Progenitor cell of endocrine pancreas (in vitro differentiated cells): Measurements from ENCODE around the gene CLASP1. TPM values are rescaled to one million over a fixed set of nuclear protein-coding genes. Genes with fewer than 3 reads are reported as not detected.

Source experiments
- DNase-seq: peaks from one replicate; pipeline ENCODE4 v3.0.0; 2021; ENCODE audit warnings: low spot score; ENCODE audit not compliant: unreplicated experiment
- H3K27ac Mint-ChIP-seq: 2 replicates; pipeline ENCODE4 v1.8.0; 2021; ENCODE audit warnings: mild to moderate bottlenecking, moderate library complexity, mixed read lengths
- H3K27me3 Mint-ChIP-seq: 2 replicates; pipeline ENCODE4 v1.8.0; 2021; ENCODE audit warnings: mixed read lengths
- H3K36me3 Mint-ChIP-seq: 2 replicates; pipeline ENCODE4 v1.8.0; 2022; ENCODE audit warnings: mixed read lengths; ENCODE audit not compliant: insufficient read depth
- H3K4me1 Mint-ChIP-seq: 2 replicates; pipeline ENCODE4 v1.8.0; 2021; ENCODE audit warnings: low read depth, mixed read lengths
- H3K4me3 Mint-ChIP-seq: 2 replicates; pipeline ENCODE4 v1.8.0; 2021; ENCODE audit warnings: low read depth, mild to moderate bottlenecking, moderate library complexity, mixed read lengths
- H3K9me3 Mint-ChIP-seq: 2 replicates; pipeline ENCODE4 v1.8.0; 2021; ENCODE audit warnings: low read depth, mixed read lengths
- CTCF ChIP-seq: fragments of 200-600 bp; sonication (generic); IDR thresholded peaks from one replicate; pipeline ENCODE4 v1.5.0; 2021; ENCODE audit warnings: antibody characterized with exemption, mild to moderate bottlenecking; ENCODE audit not compliant: unreplicated experiment
- total RNA-seq: library from RNA; stranded (reverse); gene quantifications from 2 replicates; pipeline ENCODE4 v1.2.1, GENCODE V29; 2021

The CLASP1 gene
- total RNA-seq, 1 donor from 2014 or later: 102 TPM

DNA sequence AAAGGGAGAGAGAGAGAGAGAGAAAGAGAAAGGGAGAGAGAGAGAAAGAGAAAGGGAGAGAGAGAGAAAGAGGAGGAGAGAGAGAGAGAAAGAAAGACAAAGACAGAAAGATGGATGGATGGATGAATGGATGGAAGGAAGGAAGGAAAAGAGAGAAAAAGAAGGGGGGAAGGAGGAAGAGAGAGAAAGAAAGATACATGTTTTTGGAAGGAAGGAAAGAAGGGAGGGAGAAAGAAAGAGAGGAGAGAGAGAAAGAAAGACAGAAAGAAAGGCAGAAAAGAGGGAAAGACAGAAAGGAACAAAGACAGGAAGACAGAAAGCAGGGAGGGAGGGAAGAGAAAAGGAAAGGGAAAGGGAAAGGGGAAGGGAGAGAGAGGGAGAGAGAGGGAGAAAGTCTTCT, 67.0 kb downstream of the CLASP1 start:
- no peak overlapping the region for H3K4me3 Mint-ChIP-seq
- no peak for TF ChIP-seq CTCF
- peaks cover 3% of the 10 kb centered on the region for H3K36me3 Mint-ChIP-seq
- DNase-seq: no peak
- peaks cover 10% of the 10 kb centered on the region for H3K4me1 Mint-ChIP-seq
- no peaks in the 10 kb centered on the region for H3K9me3 Mint-ChIP-seq
- no peaks in the 10 kb centered on the region for H3K27me3 Mint-ChIP-seq
- H3K27ac Mint-ChIP-seq: peak overlapping the region; percentile 73

DNA sequence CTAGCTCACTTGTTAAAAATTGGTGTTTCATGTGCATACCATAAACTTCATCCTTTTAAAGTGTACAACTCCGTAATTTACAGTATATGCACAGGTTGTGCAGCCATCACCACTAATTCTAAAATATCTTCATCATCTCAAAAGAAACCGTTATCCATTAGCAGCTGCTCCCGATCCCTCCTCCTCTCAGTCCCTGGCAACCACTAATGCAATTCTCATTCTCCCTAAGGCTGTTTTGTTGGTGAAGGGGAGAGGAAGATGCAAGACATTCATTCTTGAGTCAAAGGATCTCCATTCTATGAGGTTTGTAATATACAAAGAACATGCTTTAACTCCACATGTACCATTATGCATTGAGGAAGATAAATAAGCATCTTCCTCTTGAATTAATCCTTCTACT, 70.0 kb downstream of the CLASP1 start:
- Mint-ChIP-seq H3K4me3 (no peak overlapping the region), H3K4me1 (peaks cover 10% of the 10 kb centered on the region), H3K9me3 (no peaks in the 10 kb centered on the region), H3K27me3 (no peaks in the 10 kb centered on the region), H3K36me3 (peaks cover 3% of the 10 kb centered on the region), H3K27ac (no peak overlapping the region)
- no peak for DNase-seq
- TF ChIP-seq CTCF: no peak

DNA sequence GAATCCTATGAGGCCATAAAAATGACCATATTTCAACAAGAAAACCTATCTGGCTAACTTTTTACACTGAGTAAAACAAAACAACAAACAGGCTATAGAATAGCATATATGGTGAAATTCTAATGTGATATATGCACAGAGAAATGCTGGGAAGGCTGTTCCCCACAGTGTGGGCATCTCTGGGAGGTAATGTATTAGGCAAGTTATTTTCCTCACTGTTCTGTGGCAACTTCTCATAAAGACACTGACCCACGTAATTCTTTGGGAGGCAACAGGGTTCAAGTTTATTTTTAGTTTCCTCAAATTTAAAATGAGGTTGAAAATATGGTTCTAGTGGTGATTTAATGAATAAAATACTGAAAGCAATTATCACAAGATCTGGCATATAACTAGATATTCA, 71.9 kb downstream of the CLASP1 start:
- Mint-ChIP-seq H3K9me3 (no peaks in the 10 kb centered on the region), H3K36me3 (peaks cover 4% of the 10 kb centered on the region), H3K27ac (no peak overlapping the region), H3K27me3 (no peaks in the 10 kb centered on the region), H3K4me3 (no peak overlapping the region), H3K4me1 (peaks cover 10% of the 10 kb centered on the region)
- no peak for DNase-seq
- TF ChIP-seq CTCF: no peak

DNA sequence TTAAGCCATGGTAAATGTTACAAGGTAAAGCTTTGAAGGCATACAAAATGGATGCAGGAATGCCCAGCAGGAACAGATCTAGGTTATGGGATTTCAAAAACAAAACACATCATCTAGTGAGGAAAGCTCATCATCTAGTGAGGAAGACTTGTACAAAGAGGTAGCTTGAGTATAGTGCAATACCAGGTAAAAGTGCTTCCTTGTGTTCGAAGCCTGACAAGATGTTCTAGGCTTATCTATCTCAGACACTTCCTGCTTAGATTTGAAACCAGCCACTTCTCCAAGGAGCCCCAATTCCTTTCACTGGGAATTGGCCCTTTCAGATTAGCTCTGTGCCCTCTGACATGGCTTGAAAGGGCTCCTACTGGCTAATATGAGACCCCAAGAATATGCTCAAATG, 73.0 kb downstream of the CLASP1 start:
- H3K9me3 Mint-ChIP-seq: no peaks in the 10 kb centered on the region
- no peaks in the 10 kb centered on the region for H3K27me3 Mint-ChIP-seq
- TF ChIP-seq CTCF: no peak
- no peak overlapping the region for H3K4me3 Mint-ChIP-seq
- H3K27ac Mint-ChIP-seq: peak overlapping the region; percentile 77
- peaks cover 2% of the 10 kb centered on the region for H3K36me3 Mint-ChIP-seq
- no peak for DNase-seq
- H3K4me1 Mint-ChIP-seq: peaks cover 10% of the 10 kb centered on the region

DNA sequence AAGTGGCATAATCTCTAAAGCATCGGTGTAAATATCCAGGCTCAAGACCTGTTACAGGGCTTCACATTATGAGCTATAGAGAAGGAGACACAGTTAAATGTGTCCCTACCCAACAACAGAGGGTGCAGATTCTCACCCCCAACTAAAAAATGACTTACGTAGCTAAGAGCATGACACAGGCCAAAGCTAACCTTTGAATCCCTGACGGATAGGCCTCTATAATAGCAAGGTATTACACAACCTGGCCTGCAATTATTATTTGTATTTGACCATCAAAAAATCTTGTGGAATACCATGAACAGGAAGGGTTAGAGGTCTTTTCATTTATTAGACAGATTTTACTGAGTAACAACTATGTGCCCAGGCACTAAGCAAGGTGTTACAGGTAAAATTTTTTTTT, 73.5 kb downstream of the CLASP1 start:
- no peak for DNase-seq
- no peaks in the 10 kb centered on the region for H3K9me3 Mint-ChIP-seq
- peaks cover 8% of the 10 kb centered on the region for H3K4me1 Mint-ChIP-seq
- H3K27me3 Mint-ChIP-seq: no peaks in the 10 kb centered on the region
- no peak for TF ChIP-seq CTCF
- peaks cover 2% of the 10 kb centered on the region for H3K36me3 Mint-ChIP-seq
- H3K27ac Mint-ChIP-seq: peak overlapping the region; percentile 72
- no peak overlapping the region for H3K4me3 Mint-ChIP-seq
